Measurements from ENCODE around the gene GRB7. TPM values are rescaled to one million over a fixed set of nuclear protein-coding genes. Genes with fewer than 3 reads are reported as not detected.

GRB7 gene
- total and polyA plus RNA-seq, 2 of the 4 experiments (the other 2 are of a cell fraction): 0.18 to 0.36 TPM

DNA sequence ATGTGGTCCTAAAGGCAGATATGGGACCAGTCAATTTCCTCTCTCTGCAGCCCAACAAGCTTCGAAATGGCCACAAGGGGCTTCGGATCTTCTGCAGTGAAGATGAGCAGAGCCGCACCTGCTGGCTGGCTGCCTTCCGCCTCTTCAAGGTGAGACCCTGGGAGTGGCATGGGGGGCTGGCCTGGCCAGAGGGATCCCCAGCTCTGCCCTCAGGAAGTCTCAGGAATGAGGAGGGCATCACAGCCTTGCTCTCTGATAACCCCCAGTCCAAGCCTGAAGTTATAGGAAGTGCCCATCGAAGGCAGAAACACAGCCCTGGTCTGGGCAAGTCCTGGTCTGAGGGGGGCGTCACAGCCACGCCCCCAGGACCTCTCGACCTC, 7.1 kb downstream of the GRB7 start:
- Histone ChIP-seq H4K20me1 (ENCODE audit: insufficient read depth, low read length) (no peaks in the 10 kb centered on the region), H3K27ac (ENCODE audit: insufficient read depth, low read length) (no peak overlapping the region), H4K8ac (ENCODE audit: low read depth in 2 of 2, low read length in 2 of 2) (no peak overlapping the region), H2BK120ac (ENCODE audit: low read depth, low read length) (no peak overlapping the region), H3K9me3 (ENCODE audit: control insufficient read depth, insufficient read depth, low read length) (no peaks in the 10 kb centered on the region), H2AK9ac (replicated peaks; ENCODE audit: low read depth, low read length, poor library complexity) (no peak overlapping the region), H4K5ac (ENCODE audit: low read depth, low read length) (no peak overlapping the region), H3K9ac (ENCODE audit: low read depth, low read length) (no peak overlapping the region), H3K9me1 (ENCODE audit: insufficient read depth, low read length) (0 out of 2 replicates have a peak, but pooled peaks cover 6% of the 10 kb centered on the region), H3K4me2 (ENCODE audit: low read depth, low read length) (no peak overlapping the region), H3K4me3 (ENCODE audit: insufficient read depth, low read depth, low read length) (no peak overlapping the region), H3K79me1 (ENCODE audit: low read depth in 1 of 2, low read length in 2 of 2) (no peaks in the 10 kb centered on the region), H3K36me3 (ENCODE audit: control insufficient read depth, insufficient read depth, low read length) (no peaks in the 10 kb centered on the region), H3K23ac (ENCODE audit: low read depth, low read length) (no peak overlapping the region), H3K27me3 (ENCODE audit: control insufficient read depth, insufficient read depth, low read length) (peaks cover 33% of the 10 kb centered on the region), H2BK20ac (ENCODE audit: low read depth, low read length) (no peak overlapping the region), H3K4me1 (ENCODE audit: control insufficient read depth, insufficient read depth, low read length) (peaks cover 10% of the 10 kb centered on the region; the same call in 1 of the 2 replicates), H3K4ac (ENCODE audit: low read depth, low read length) (no peak overlapping the region), H2AFZ (replicated peaks; ENCODE audit: low read length, poor library complexity) (no peak overlapping the region), H2BK5ac (ENCODE audit: low read depth, low read length, poor library complexity, severe bottlenecking) (no peak overlapping the region), H3K56ac (ENCODE audit: extremely low read depth, insufficient read depth, low read length) (no peak overlapping the region), H2AK5ac (ENCODE audit: low read depth, low read length) (no peak overlapping the region), H2BK15ac (ENCODE audit: low read depth, low read length) (no peak overlapping the region), H3K14ac (replicated peaks; ENCODE audit: low read depth, low read length) (no peak overlapping the region), H4K91ac (ENCODE audit: insufficient read depth, low read depth, low read length) (no peak overlapping the region), H3K18ac (ENCODE audit: low read depth, low read length) (no peak overlapping the region)
- no CpG with 5 or more reads among the region's 8 CpGs for WGBS, 2 experiments (ENCODE audit: extremely low coverage in 2 of 2, insufficient read length in 1 of 2)
- DNase-seq (no peak), ATAC-seq (ENCODE audit: low read depth) (no peak)
- CTCF ChIA-PET: interaction anchor here (0.6 kb wide), 1 partner anchor 12 kb away, joined by 3 read pairs; no protein-coding TSS in a partner anchor
- POLR2A ChIA-PET (ENCODE audit: unreplicated experiment): no interaction called here
- intact Hi-C loops (cut with micrococcal nuclease): no loop called here
- dilution Hi-C loops (cut with HindIII; ENCODE audit: low sequenced_read_pairs, unreplicated experiment): no loop called here
- no TSS peak for BruUV-seq (replicated peaks)
- in situ Hi-C loops (cut with MboI; ENCODE audit: low sequenced_read_pairs): no loop called here
- no peak for TF ChIP-seq RFX5 (IDR thresholded peaks at IDR 0.05; ENCODE audit: low read depth, low read length)
- TF ChIP-seq MXI1 (IDR thresholded peaks at IDR 0.05; ENCODE audit: borderline replicate concordance, low read depth, low read length): no peak
- TF ChIP-seq CHD1 (IDR thresholded peaks at IDR 0.05; ENCODE audit: low read depth, low read length): no peak
- no peak for TF ChIP-seq MAZ (IDR thresholded peaks at IDR 0.05; ENCODE audit: borderline replicate concordance, low read depth, low read length)
- no peak for TF ChIP-seq POLR2A (IDR thresholded peaks at IDR 0.05; ENCODE audit: low read depth, low read length)
- TF ChIP-seq RAD21 (IDR thresholded peaks at IDR 0.05; ENCODE audit: low read length): no peak
- TF ChIP-seq CEBPB (IDR thresholded peaks at IDR 0.05; ENCODE audit: low read depth, low read length): no peak
- no peak for TF ChIP-seq CTCF (conservative IDR thresholded peaks at IDR 0.05; ENCODE audit: low read depth, low read length)
- no peak for TF ChIP-seq USF2 (IDR thresholded peaks at IDR 0.05; ENCODE audit: low read depth, low read length)
- TF ChIP-seq NFE2L2 (IDR thresholded peaks at IDR 0.05; ENCODE audit: low read depth, low read length): no peak
- TF ChIP-seq FOS (IDR thresholded peaks at IDR 0.05; ENCODE audit: low read depth, low read length): no peak
- no peak for TF ChIP-seq MAFK (IDR thresholded peaks at IDR 0.05; ENCODE audit: low read depth, low read length)

Data from IMR-90 (cell line).